H1 (cell line): ENCODE results near the gene GCK.

ENCODE experiments used
- EZH2 ChIP-seq: fragments of 200-600 bp; sonication (generic); IDR thresholded peaks from 2 replicates; pipeline ENCODE4 v1.7.1; 2012; ENCODE audit warnings: low read depth, mild to moderate bottlenecking, moderate library complexity, low read length, inconsistent platforms; ENCODE audit not compliant: severe bottlenecking
- KDM5A ChIP-seq: fragments of 200-600 bp; IDR thresholded peaks from 2 replicates; pipeline ENCODE4 v1.7.1; 2012; ENCODE audit warnings: mild to moderate bottlenecking, low read length, inconsistent platforms, mixed read lengths
- RAD21 ChIP-seq, 2 experiments: IDR thresholded peaks in 1 of 2; conservative IDR thresholded peaks in 1 of 2; 2 replicates each; pipeline ENCODE4 v1.6.1; 2011; ENCODE audit warnings: low read depth in 2 of 2, low read length in 2 of 2, improper control_type of control experiment in 1 of 2, inconsistent platforms in 1 of 2, mild to moderate bottlenecking in 1 of 2, moderate library complexity in 1 of 2
- SIN3A ChIP-seq, 2 experiments: IDR thresholded peaks in 1 of 2; conservative IDR thresholded peaks in 1 of 2; 2 replicates each; pipeline ENCODE4 v1.6.1; 2011 to 2012; ENCODE audit warnings: low read length in 2 of 2, improper control_type of control experiment in 1 of 2, low read depth in 1 of 2, mild to moderate bottlenecking in 1 of 2
- TF ChIP-seq, protein P1 (sequence below), 3 experiments: IDR thresholded peaks; 1 replicate in 2 of 3; 2 replicates in 1 of 3; pipeline versions ENCODE4 v1.5.1 to v1.6.1; 2011; ENCODE audit warnings: low read length in 3 of 3, mild to moderate bottlenecking in 3 of 3, inconsistent platforms in 2 of 3, low read depth in 1 of 3, moderate library complexity in 1 of 3; ENCODE audit not compliant: insufficient read depth in 1 of 3; ENCODE audit errors: control extremely low read depth in 1 of 3

DNA sequence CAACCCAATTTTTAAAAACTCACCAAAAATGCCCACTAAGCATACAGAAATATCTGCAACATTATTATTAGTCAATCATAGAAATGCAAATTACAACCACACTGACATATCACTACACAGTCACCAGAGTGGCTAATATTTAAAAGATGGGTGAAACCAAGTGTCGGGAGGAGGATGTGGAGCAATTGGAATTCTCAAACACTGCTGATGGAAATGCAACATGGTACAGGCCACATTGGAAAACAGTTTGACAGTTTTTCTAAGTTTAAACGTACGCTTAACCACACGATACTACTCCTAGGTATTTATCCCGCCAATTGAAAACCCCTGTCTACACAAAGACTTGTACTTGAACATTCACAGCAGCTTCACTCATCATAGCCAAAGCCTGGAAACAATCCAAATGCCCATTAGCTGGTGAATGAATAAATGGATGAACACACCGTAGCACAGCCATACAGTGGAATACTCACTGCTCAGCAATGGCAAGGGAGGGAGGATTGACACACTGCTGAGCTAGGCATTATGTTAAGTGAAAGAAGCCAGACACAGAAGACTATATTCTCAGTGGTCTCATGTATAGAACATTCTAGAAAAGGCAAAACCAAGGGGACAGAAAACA lies 16.3 kb downstream of the GCK start:
- TF ChIP-seq, protein P1, sequence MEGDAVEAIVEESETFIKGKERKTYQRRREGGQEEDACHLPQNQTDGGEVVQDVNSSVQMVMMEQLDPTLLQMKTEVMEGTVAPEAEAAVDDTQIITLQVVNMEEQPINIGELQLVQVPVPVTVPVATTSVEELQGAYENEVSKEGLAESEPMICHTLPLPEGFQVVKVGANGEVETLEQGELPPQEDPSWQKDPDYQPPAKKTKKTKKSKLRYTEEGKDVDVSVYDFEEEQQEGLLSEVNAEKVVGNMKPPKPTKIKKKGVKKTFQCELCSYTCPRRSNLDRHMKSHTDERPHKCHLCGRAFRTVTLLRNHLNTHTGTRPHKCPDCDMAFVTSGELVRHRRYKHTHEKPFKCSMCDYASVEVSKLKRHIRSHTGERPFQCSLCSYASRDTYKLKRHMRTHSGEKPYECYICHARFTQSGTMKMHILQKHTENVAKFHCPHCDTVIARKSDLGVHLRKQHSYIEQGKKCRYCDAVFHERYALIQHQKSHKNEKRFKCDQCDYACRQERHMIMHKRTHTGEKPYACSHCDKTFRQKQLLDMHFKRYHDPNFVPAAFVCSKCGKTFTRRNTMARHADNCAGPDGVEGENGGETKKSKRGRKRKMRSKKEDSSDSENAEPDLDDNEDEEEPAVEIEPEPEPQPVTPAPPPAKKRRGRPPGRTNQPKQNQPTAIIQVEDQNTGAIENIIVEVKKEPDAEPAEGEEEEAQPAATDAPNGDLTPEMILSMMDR (IDR thresholded peaks at IDR 0.05; ENCODE audit: control extremely low read depth in 1 of 3, insufficient read depth in 1 of 3, low read depth in 1 of 3, low read length in 3 of 3) = no peak
- TF ChIP-seq RAD21 (IDR thresholded peaks at IDR 0.05 in 1 of 2, conservative IDR thresholded peaks at IDR 0.05 in 1 of 2; ENCODE audit: low read depth in 2 of 2, low read length in 2 of 2) = no peak
- no peak for TF ChIP-seq EZH2
- TF ChIP-seq SIN3A (conservative IDR thresholded peaks at IDR 0.05 in 1 of 2, IDR thresholded peaks at IDR 0.05 in 1 of 2; ENCODE audit: low read depth in 1 of 2, low read length in 2 of 2) = no peak
- TF ChIP-seq KDM5A = no peak
